Fibroblast of the aortic adventitia (primary cell): ENCODE data around the gene IQCN. TPM values are rescaled to one million over a fixed set of nuclear protein-coding genes. Genes with fewer than 3 reads are reported as not detected.

Source experiments
- DNase-seq: peaks from one replicate; pipeline ENCODE4 v3.0.0-alpha.2; 2010; ENCODE audit warnings: low read depth
- H3K4me3 ChIP-seq: 2 replicates; pipeline ENCODE4 v1.5.1; 2011; ENCODE audit warnings: low read depth, mild to moderate bottlenecking, control low read depth, low read length, moderate library complexity
- total RNA-seq: library from RNA; depleted of rRNA; stranded (reverse); fragments of >200 nt; gene quantifications from 2 replicates; pipeline ENCODE4 v1.2.3, GENCODE V29; 2012; ENCODE audit warnings: low replicate concordance
- TF ChIP-seq, protein P1 (sequence below): IDR thresholded peaks from 2 replicates; pipeline ENCODE4 v1.5.1; 2011; ENCODE audit warnings: mild to moderate bottlenecking, low read length, control low read depth, inconsistent platforms; ENCODE audit not compliant: insufficient read depth

IQCN gene
- total RNA-seq, 1 donor, result 1.5 TPM

DNA sequence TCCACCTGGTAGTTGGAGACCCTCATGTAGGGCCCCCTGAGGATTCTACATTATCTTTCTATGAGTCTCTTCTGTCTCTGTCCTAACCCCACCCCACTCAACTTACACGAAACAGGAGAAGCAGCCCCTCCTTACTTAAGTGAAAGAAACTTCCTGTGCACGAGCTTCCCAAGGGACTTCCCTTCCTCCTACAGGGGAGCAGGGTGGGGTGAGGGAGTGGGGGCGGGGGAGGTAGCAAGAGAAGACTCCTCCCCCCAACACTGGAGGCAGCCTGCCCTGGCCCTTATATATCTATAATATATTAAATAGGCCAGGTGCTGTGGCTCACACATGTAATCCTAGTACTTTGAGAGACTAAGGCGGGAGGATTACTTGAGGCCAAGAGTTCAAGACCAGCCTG lies 42.5 kb downstream of the IQCN start:
- DNase-seq, result no peak
- no peak overlapping the region for H3K4me3 ChIP-seq
- TF ChIP-seq, protein P1, sequence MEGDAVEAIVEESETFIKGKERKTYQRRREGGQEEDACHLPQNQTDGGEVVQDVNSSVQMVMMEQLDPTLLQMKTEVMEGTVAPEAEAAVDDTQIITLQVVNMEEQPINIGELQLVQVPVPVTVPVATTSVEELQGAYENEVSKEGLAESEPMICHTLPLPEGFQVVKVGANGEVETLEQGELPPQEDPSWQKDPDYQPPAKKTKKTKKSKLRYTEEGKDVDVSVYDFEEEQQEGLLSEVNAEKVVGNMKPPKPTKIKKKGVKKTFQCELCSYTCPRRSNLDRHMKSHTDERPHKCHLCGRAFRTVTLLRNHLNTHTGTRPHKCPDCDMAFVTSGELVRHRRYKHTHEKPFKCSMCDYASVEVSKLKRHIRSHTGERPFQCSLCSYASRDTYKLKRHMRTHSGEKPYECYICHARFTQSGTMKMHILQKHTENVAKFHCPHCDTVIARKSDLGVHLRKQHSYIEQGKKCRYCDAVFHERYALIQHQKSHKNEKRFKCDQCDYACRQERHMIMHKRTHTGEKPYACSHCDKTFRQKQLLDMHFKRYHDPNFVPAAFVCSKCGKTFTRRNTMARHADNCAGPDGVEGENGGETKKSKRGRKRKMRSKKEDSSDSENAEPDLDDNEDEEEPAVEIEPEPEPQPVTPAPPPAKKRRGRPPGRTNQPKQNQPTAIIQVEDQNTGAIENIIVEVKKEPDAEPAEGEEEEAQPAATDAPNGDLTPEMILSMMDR, result no peak

DNA sequence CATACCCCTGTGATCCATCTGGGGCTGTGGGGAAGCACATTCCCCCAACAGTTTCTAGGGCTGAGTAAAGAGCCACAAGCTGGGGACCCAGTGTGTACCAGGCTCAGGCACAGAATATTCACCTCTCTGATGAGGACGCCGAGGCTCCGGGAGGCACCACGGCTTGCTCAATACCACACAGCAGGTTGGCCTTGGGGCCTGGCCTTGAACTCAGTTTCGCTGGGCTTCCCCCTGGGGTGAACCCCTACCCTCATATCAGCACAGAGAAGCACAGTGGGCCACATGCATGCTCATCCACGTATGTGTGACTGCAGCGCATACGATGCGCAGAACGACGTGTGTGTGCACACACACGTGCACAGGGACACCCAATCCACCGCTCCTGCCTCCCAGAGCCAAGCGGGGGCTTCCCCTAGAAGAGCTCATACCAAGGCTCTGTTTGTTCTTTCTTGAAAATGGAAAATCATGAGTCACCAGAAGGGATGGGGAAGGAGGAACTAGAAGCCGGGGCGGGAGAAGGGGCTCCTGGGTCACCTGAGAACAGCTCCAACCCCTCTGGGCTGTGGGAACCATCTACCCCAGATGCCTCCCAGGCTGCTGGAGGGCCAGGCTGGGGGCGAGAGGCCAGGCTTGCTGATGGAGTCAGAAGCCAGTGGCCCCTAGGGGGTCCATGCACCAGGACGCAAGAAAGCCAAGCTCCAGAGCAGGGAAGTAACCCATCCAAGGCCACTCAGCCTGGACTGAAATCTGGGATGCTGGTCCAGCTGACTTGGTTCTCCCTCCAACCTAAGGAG lies 43.1 kb downstream of the IQCN start:
- no peak for DNase-seq
- TF ChIP-seq, protein P1, result no peak
- no peak overlapping the region for H3K4me3 ChIP-seq

DNA sequence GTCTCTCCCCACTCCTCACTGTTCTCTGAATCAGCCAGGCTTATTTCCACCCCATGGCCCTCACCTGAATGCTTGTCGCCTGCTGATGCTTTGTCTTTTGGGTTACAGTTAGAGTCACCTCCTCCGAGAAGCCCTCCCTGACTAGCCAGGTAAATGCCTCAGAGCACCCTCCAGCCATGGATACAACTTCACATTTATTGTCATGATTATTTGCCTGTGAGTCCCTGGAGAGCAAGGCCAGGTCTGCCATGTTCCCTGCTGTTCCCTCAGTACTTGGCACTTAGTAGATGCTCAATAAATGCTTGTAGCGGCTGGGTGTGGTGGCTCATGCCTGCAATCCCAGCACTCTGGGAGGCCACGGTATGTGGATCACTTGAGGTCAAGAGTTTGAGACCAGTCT lies 44.3 kb downstream of the IQCN start:
- TF ChIP-seq, protein P1, result no peak
- no peak for DNase-seq
- no peak overlapping the region for H3K4me3 ChIP-seq

DNA sequence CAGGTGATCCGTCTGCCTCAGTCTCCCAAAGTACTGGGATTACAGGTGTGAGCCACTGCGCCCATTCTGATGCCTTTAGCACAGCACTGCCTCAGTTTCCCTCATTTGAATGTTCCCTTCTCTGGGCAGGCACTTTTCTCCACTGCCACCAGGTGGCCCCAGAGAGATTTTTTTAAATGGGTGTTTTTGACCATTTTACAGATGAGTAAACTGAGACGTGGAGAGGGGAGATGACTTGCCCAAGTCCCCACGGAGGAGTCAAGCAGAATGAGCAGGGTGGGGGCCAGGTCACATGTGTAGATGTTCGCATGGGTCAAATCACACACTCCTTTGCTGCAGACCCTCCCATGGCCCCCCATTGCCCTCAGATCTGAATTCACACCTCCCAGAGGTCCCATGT lies 44.8 kb downstream of the IQCN start:
- TF ChIP-seq, protein P1, result peak; percentile 59
- no peak overlapping the region for H3K4me3 ChIP-seq
- no peak for DNase-seq

DNA sequence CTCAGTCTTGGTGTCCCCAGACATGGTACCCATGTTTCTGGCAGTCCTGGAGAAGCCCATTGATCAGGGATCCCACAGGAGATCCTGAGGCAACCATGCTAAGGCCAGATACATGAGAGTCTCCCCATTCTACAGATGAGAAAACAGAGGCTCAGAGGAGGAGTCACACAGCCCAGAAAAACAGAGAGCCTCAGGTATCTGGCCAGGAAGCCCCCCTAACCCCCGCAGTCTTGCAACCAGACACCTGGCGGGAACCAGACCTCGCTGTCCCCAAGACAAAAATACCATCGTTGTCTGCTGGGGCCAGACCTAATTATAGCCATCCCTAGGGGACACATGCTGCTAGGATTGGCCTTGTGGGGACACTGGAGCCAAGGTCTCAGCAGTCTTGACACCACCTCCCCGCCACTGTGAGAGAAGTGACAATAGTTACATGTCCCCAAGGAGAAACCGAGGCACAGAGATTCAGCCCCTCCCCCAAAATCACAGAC lies 46.4 kb downstream of the IQCN start:
- TF ChIP-seq, protein P1, result no peak
- H3K4me3 ChIP-seq, result no peak overlapping the region
- no peak for DNase-seq

DNA sequence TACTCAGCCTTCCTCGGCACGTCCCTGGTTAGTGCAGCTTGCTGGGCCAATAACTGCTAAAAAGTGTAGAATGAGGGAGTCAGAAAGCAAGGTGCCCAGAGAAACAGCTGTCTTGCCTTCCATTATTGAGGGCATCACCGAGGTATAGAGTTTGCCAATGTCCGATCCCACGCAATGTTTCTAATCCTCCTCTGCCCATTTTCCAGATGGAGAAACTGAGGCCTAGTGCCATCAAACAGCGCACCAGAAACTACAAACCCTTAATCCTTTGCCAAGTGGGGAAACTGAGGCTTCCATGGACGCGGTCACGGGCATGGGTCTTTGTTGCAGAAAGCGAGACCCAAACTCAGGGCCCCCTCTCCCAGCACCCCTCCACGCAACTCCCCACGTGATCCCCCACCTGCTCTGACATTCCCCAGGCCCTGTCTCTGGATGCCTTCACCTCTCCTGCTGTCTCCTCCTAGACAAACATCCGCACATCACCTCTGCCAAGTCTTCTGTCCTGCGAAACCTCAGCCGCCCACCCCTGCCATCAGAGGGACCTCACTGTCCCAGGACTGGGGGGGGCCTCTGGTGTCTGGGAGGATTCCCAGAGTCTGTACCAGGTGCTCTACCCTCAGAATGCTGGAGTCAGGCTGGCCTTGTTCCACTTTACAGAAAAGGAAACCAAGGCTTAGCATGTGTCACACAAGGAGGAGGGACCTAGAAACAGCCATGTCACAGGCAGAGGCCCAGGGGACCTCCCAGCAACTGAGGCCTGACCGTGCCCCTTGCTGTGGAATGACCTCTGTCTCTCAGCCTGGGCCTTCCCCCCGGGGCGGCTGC lies 47.1 kb downstream of the IQCN start:
- no peak overlapping the region for H3K4me3 ChIP-seq
- TF ChIP-seq, protein P1, result no peak
- no peak for DNase-seq
